HCT116 (cell line): ENCODE results near the gene ZNHIT6. TPM values are rescaled to one million over a fixed set of nuclear protein-coding genes. Genes with fewer than 3 reads are reported as not detected.

Experiments used
- ATAC-seq: fragments of 200-7000 bp; cut with Tn5 transposase; 2 replicates; pipeline ENCODE4 v1.9.1; 2020; ENCODE audit warnings: mild to moderate bottlenecking, moderate library complexity
- BruUV-seq: library from RNA; stranded (reverse); fragments of 400-500 nt; replicated peaks from 2 replicates; lab custom pipeline; 2021; lab: Mats Ljungman, UMichigan
- CTCF ChIA-PET: fragments of 300-600 bp; sonication (Branson Sonifier 250); formaldehyde crosslinking; loops from one replicate; lab custom pipeline; 2021; ENCODE audit warnings: antibody characterized with exemption; lab: Charles Lee
- POLR2A ChIA-PET: fragments of 300-600, 350-600 bp; sonication (Branson Sonifier 250); formaldehyde crosslinking; loops from one replicate; lab custom pipeline; 2021; ENCODE audit warnings: antibody characterized with exemption; lab: Charles Lee
- RAD21 ChIA-PET, 2 experiments: fragments of 300-600 bp; sonication (Branson Sonifier 250); formaldehyde crosslinking; loops; one replicate each; lab custom pipeline; 2023; ENCODE audit warnings: low total read pairs in 2 of 2; ENCODE audit not compliant: uncharacterized antibody in 2 of 2, unreplicated experiment in 2 of 2, low non-redundant PET in 1 of 2; lab: Charles Lee
- DNase-seq: peaks from one replicate; pipeline ENCODE4 v3.0.0-alpha.2; 2010; ENCODE audit warnings: low read depth, low spot score
- H2AFZ ChIP-seq: fragments of 200-600 bp; shearing (Covaris generic), sonication (generic); 2 replicates; pipeline ENCODE4 v1.6.1; 2017; ENCODE audit warnings: low read depth, mixed run types, mixed read lengths, antibody characterized with exemption, low read length; ENCODE audit not compliant: poor library complexity, severe bottlenecking
- H3K27ac ChIP-seq: 2 replicates; pipeline ENCODE4 v1.5.1; 2012; ENCODE audit warnings: low read depth, low read length
- H3K27me3 ChIP-seq: fragments of 200-600 bp; sonication (generic); 2 replicates; pipeline ENCODE4 v1.6.1; 2016; ENCODE audit warnings: mixed run types, low read length, mixed read lengths; ENCODE audit not compliant: insufficient read depth
- H3K36me3 ChIP-seq, 2 experiments: fragments of 200-500 bp in 1 of 2; fragments of 200-600 bp in 1 of 2; sonication (Bioruptor generic) in 1 of 2; sonication (generic) in 1 of 2; 2 replicates each; pipeline versions ENCODE4 v1.5.1 to v1.6.1; 2014 to 2016; ENCODE audit warnings: low read length in 2 of 2, inconsistent platforms in 1 of 2, mixed read lengths in 1 of 2, mixed run types in 1 of 2; ENCODE audit not compliant: insufficient read depth in 2 of 2, control insufficient read depth in 1 of 2
- H3K4me1 ChIP-seq, 2 experiments: fragments of 200-600 bp in 1 of 2; sonication (generic) in 1 of 2; 2 replicates each; pipeline versions ENCODE4 v1.5.1 to v1.6.1; 2012 to 2017; ENCODE audit warnings: low read length in 2 of 2, inconsistent platforms in 1 of 2, mild to moderate bottlenecking in 1 of 2, mixed read lengths in 1 of 2, mixed run types in 1 of 2, moderate library complexity in 1 of 2; ENCODE audit not compliant: insufficient read depth in 2 of 2, control insufficient read depth in 1 of 2
- H3K4me2 ChIP-seq: fragments of 200-600 bp; sonication (generic); 2 replicates; pipeline ENCODE4 v1.6.1; 2017; ENCODE audit warnings: mixed run types, low read length, mixed read lengths
- H3K4me3 ChIP-seq, 2 experiments: fragments of 200-600 bp in 1 of 2; sonication (generic) in 1 of 2; replicated peaks in 1 of 2; 2 replicates each; pipeline ENCODE4 v1.5.1; 2011 to 2016; ENCODE audit warnings: low read length in 2 of 2, control low read depth in 1 of 2, low read depth in 1 of 2, mild to moderate bottlenecking in 1 of 2, mixed read lengths in 1 of 2, mixed run types in 1 of 2
- H3K79me2 ChIP-seq: fragments of 200-600 bp; sonication (generic); 2 replicates; pipeline ENCODE4 v1.6.1; 2017; ENCODE audit warnings: mild to moderate bottlenecking, mixed run types, low read length, moderate library complexity, mixed read lengths; ENCODE audit not compliant: insufficient read depth
- H3K9ac ChIP-seq: fragments of 200-600 bp; sonication (generic); 2 replicates; pipeline ENCODE4 v1.6.1; 2016; ENCODE audit warnings: low read length, mixed read lengths
- H3K9me2 ChIP-seq: fragments of 200-600 bp; sonication (generic), shearing (Covaris generic); 2 replicates; pipeline ENCODE4 v1.6.1; 2017; ENCODE audit warnings: mixed run types, mild to moderate bottlenecking, moderate library complexity; ENCODE audit not compliant: insufficient read depth
- H3K9me3 ChIP-seq, 2 experiments: fragments of 200-500 bp in 1 of 2; fragments of 200-600 bp in 1 of 2; sonication (Bioruptor generic) in 1 of 2; sonication (generic) in 1 of 2; 2 replicates each; pipeline ENCODE4 v1.6.1; 2014 to 2017; ENCODE audit warnings: low read length in 2 of 2, mixed read lengths in 2 of 2, inconsistent platforms in 1 of 2, low read depth in 1 of 2, mild to moderate bottlenecking in 1 of 2, mixed run types in 1 of 2, moderate library complexity in 1 of 2; ENCODE audit not compliant: control insufficient read depth in 1 of 2, insufficient read depth in 1 of 2
- H4K20me1 ChIP-seq: fragments of 200-600 bp; sonication (generic), shearing (Covaris generic); 2 replicates; pipeline ENCODE4 v1.6.1; 2017; ENCODE audit warnings: mixed run types, mild to moderate bottlenecking, moderate library complexity; ENCODE audit not compliant: insufficient read depth
- CBX3 ChIP-seq: IDR thresholded peaks from 2 replicates; pipeline ENCODE4 v1.6.1; 2012; ENCODE audit warnings: low read depth
- CEBPB ChIP-seq: IDR thresholded peaks from 2 replicates; pipeline ENCODE4 v1.6.1; 2012; ENCODE audit warnings: low read depth
- ELF1 ChIP-seq: IDR thresholded peaks from 2 replicates; pipeline ENCODE4 v1.6.1; 2012; ENCODE audit warnings: low read depth, borderline replicate concordance
- EZH2 ChIP-seq: fragments of 200-600 bp; sonication (generic); IDR thresholded peaks from 2 replicates; pipeline ENCODE4 v1.6.1; 2017; ENCODE audit warnings: antibody characterized with exemption, mixed run types
- FOSL1 ChIP-seq: IDR thresholded peaks from 2 replicates; pipeline ENCODE4 v1.6.1; 2012; ENCODE audit warnings: low read depth
- JUND ChIP-seq: IDR thresholded peaks from 2 replicates; pipeline ENCODE4 v1.6.1; 2012
- POLR2A ChIP-seq: IDR thresholded peaks from 2 replicates; pipeline ENCODE4 v1.7.0; 2011; ENCODE audit warnings: borderline replicate concordance; ENCODE audit not compliant: insufficient read depth, insufficient read length; ENCODE audit errors: extremely low read depth
- POLR2AphosphoS5 ChIP-seq: IDR thresholded peaks from 2 replicates; pipeline ENCODE4 v1.6.1; 2011; ENCODE audit warnings: mild to moderate bottlenecking, low read depth, low read length, moderate library complexity
- SIN3A ChIP-seq: IDR thresholded peaks from 2 replicates; pipeline ENCODE4 v1.6.1; 2012; ENCODE audit warnings: low read depth
- SP1 ChIP-seq: IDR thresholded peaks from 2 replicates; pipeline ENCODE4 v1.6.1; 2012; ENCODE audit warnings: low read depth
- TCF7L2 ChIP-seq: IDR thresholded peaks from 2 replicates; pipeline ENCODE4 v1.7.0; 2011; ENCODE audit warnings: borderline replicate concordance, inconsistent platforms; ENCODE audit not compliant: insufficient read depth, insufficient read length; ENCODE audit errors: extremely low read depth
- YY1 ChIP-seq: IDR thresholded peaks from 2 replicates; pipeline ENCODE4 v1.6.1; 2011; ENCODE audit warnings: low read length, low read depth, moderate library complexity, mild to moderate bottlenecking; ENCODE audit not compliant: insufficient replicate concordance; ENCODE audit errors: extremely low read depth
- ZNF274 ChIP-seq: fragments of 200-500 bp; sonication (Bioruptor generic); IDR thresholded peaks from 2 replicates; pipeline ENCODE4 v1.6.1; 2014; ENCODE audit warnings: mild to moderate bottlenecking, low read depth, low read length, inconsistent platforms
- intact Hi-C: fragments of 100-400 bp; cut with micrococcal nuclease; formaldehyde crosslinking; loops from 2 replicates; pipeline ENCODE4 v1.10.0; 2022
- total RNA-seq: library from RNA; stranded (reverse); gene quantifications from one replicate; pipeline ENCODE4 v1.2.1, GENCODE V29; 2021; ENCODE audit not compliant: unreplicated experiment
- TF ChIP-seq, protein P1 (sequence below), 3 experiments: fragments of 200-600 bp in 1 of 3; sonication (generic) in 1 of 3; IDR thresholded peaks in 2 of 3; conservative IDR thresholded peaks in 1 of 3; 2 replicates each; pipeline ENCODE4 v1.5.1; 2012 to 2017; ENCODE audit warnings: low read depth in 2 of 3, low read length in 2 of 3, antibody characterized with exemption in 1 of 3, borderline replicate concordance in 1 of 3, control low read depth in 1 of 3, mild to moderate bottlenecking in 1 of 3, mixed read lengths in 1 of 3, mixed run types in 1 of 3, moderate library complexity in 1 of 3; ENCODE audit not compliant: insufficient read depth in 1 of 3
- TF ChIP-seq, protein P2 (sequence below): IDR thresholded peaks from 2 replicates; pipeline ENCODE4 v1.6.1; 2012; ENCODE audit warnings: low read depth
- TF ChIP-seq, protein P3 (sequence below): IDR thresholded peaks from 2 replicates; pipeline ENCODE4 v1.6.1; 2011; ENCODE audit warnings: mild to moderate bottlenecking, low read length, moderate library complexity; ENCODE audit not compliant: insufficient replicate concordance; ENCODE audit errors: extremely low read depth

ZNHIT6 gene
- total RNA-seq, 1 experiment from 2014 or later = 18.4 TPM

DNA sequence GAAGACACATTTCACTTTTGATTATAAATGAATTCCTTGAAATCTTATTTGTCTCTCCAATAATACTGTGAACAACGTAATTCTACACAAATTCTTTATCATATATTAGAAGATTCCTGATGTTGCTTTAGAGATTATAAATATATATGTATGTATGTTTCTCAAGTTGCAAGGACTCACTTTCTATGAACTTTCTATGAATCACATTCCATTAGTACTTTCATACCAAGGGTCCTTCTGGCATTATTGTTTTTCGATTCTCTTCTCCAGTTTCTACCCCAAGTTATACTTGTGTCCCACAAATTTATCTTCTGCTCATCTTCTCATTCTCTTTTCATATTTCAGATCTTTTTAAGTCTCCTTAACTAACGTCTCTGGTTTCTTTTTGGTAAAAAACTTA lies 55.9 kb downstream of the ZNHIT6 start:
- DNase-seq (no peak), ATAC-seq (no peak)
- Histone ChIP-seq H3K9me2 (no peaks in the 10 kb centered on the region), H3K27me3 (no peaks in the 10 kb centered on the region), H4K20me1 (no peaks in the 10 kb centered on the region), H3K4me3 (no peak overlapping the region), H3K36me3 (peaks cover 0 to 11% of the 10 kb centered on the region in 2 experiments; a peak in 1 of 4 replicates), H3K9me3 (peaks cover 4 to 7% of the 10 kb centered on the region in 2 experiments; a peak in 2 of 4 replicates), H2AFZ (no peak overlapping the region), H3K79me2 (no peaks in the 10 kb centered on the region), H3K4me2 (no peak overlapping the region), H3K27ac (no peak overlapping the region), H3K9ac (no peak overlapping the region), H3K4me1 (peaks cover 0 to 20% of the 10 kb centered on the region in 2 experiments; a peak in 2 of 4 replicates)
- ChIA-PET RAD21 (no interaction called here), CTCF (no interaction called here), POLR2A (no interaction called here)
- intact Hi-C loops = no loop called here
- no TSS peak for BruUV-seq
- TF ChIP-seq FOSL1 (no peak), SIN3A (no peak), POLR2A (no peak), SP1 (no peak), CBX3 (no peak), TCF7L2 (no peak), ZNF274 (no peak), JUND (no peak), POLR2AphosphoS5 (no peak), CEBPB (no peak), YY1 (no peak), EZH2 (no peak), ELF1 (no peak)
- TF ChIP-seq, protein P1, sequence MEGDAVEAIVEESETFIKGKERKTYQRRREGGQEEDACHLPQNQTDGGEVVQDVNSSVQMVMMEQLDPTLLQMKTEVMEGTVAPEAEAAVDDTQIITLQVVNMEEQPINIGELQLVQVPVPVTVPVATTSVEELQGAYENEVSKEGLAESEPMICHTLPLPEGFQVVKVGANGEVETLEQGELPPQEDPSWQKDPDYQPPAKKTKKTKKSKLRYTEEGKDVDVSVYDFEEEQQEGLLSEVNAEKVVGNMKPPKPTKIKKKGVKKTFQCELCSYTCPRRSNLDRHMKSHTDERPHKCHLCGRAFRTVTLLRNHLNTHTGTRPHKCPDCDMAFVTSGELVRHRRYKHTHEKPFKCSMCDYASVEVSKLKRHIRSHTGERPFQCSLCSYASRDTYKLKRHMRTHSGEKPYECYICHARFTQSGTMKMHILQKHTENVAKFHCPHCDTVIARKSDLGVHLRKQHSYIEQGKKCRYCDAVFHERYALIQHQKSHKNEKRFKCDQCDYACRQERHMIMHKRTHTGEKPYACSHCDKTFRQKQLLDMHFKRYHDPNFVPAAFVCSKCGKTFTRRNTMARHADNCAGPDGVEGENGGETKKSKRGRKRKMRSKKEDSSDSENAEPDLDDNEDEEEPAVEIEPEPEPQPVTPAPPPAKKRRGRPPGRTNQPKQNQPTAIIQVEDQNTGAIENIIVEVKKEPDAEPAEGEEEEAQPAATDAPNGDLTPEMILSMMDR (IDR thresholded peaks at IDR 0.05 in 2 of 3, conservative IDR thresholded peaks at IDR 0.05 in 1 of 3; ENCODE audit: borderline replicate concordance in 1 of 3, insufficient read depth in 1 of 3, low read depth in 2 of 3, low read length in 2 of 3) = no peak
- TF ChIP-seq, protein P2, sequence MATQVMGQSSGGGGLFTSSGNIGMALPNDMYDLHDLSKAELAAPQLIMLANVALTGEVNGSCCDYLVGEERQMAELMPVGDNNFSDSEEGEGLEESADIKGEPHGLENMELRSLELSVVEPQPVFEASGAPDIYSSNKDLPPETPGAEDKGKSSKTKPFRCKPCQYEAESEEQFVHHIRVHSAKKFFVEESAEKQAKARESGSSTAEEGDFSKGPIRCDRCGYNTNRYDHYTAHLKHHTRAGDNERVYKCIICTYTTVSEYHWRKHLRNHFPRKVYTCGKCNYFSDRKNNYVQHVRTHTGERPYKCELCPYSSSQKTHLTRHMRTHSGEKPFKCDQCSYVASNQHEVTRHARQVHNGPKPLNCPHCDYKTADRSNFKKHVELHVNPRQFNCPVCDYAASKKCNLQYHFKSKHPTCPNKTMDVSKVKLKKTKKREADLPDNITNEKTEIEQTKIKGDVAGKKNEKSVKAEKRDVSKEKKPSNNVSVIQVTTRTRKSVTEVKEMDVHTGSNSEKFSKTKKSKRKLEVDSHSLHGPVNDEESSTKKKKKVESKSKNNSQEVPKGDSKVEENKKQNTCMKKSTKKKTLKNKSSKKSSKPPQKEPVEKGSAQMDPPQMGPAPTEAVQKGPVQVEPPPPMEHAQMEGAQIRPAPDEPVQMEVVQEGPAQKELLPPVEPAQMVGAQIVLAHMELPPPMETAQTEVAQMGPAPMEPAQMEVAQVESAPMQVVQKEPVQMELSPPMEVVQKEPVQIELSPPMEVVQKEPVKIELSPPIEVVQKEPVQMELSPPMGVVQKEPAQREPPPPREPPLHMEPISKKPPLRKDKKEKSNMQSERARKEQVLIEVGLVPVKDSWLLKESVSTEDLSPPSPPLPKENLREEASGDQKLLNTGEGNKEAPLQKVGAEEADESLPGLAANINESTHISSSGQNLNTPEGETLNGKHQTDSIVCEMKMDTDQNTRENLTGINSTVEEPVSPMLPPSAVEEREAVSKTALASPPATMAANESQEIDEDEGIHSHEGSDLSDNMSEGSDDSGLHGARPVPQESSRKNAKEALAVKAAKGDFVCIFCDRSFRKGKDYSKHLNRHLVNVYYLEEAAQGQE = no peak
- TF ChIP-seq, protein P3, sequence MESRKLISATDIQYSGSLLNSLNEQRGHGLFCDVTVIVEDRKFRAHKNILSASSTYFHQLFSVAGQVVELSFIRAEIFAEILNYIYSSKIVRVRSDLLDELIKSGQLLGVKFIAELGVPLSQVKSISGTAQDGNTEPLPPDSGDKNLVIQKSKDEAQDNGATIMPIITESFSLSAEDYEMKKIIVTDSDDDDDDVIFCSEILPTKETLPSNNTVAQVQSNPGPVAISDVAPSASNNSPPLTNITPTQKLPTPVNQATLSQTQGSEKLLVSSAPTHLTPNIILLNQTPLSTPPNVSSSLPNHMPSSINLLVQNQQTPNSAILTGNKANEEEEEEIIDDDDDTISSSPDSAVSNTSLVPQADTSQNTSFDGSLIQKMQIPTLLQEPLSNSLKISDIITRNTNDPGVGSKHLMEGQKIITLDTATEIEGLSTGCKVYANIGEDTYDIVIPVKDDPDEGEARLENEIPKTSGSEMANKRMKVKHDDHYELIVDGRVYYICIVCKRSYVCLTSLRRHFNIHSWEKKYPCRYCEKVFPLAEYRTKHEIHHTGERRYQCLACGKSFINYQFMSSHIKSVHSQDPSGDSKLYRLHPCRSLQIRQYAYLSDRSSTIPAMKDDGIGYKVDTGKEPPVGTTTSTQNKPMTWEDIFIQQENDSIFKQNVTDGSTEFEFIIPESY = no peak
